A549 (cell line): ENCODE data around the gene TPO. TPM values are rescaled to one million over a fixed set of nuclear protein-coding genes. Genes with fewer than 3 reads are reported as not detected.

ENCODE experiments used
- ATAC-seq, 2 experiments: fragments of 200-7000 bp in 1 of 2; fragments of >200 bp in 1 of 2; cut with Nextera tagmentation in 1 of 2; cut with Tn5 transposase in 1 of 2; 3 replicates each; pipeline versions ENCODE4 v1.8.0 to v1.9.1; 2018 to 2020; ENCODE audit warnings: mild to moderate bottlenecking in 1 of 2, moderate library complexity in 1 of 2
- CTCF ChIA-PET: fragments of 300-600 bp; sonication (Branson Sonifier 250); formaldehyde crosslinking; extraction: SDS; loops from one replicate; lab custom pipeline; 2021; ENCODE audit warnings: antibody characterized with exemption, inconsistent platforms; lab: Yijun Ruan, JAX
- POLR2A ChIA-PET: fragments of 350-600 bp; formaldehyde crosslinking; extraction: SDS; loops from one replicate; lab custom pipeline; 2021; ENCODE audit warnings: antibody characterized with exemption, inconsistent platforms; lab: Yijun Ruan, JAX
- DNase-seq, 2 experiments: peaks; one replicate each; pipeline versions ENCODE4 v3.0.0 to v3.0.0-alpha.2; 2011 to 2016; ENCODE audit warnings: low read depth in 1 of 2, low spot score in 1 of 2
- FAIRE-seq: peaks from 2 replicates; lab custom pipeline; 2011; peaks lifted over from hg19 to GRCh38; lab: Jason Lieb, UNC
- H3K27ac ChIP-seq, 2 experiments: fragments of >200 bp; sonication (Bioruptor Twin); formaldehyde crosslinking; 3 replicates each; pipeline ENCODE4 v1.5.1; 2016 to 2017
- H3K4me1 ChIP-seq: fragments of >200 bp; sonication (Bioruptor Twin); formaldehyde crosslinking; 3 replicates; pipeline ENCODE4 v1.6.1; 2016
- H3K4me2 ChIP-seq: fragments of >200 bp; sonication (Bioruptor Twin); formaldehyde crosslinking; 3 replicates; pipeline ENCODE4 v1.6.1; 2016
- H3K4me3 ChIP-seq: fragments of >200 bp; sonication (Bioruptor Twin); formaldehyde crosslinking; 3 replicates; pipeline ENCODE4 v1.5.1; 2016
- H3K9me3 ChIP-seq: fragments of >200 bp; sonication (Bioruptor Twin); formaldehyde crosslinking; 3 replicates; pipeline ENCODE4 v1.6.1; 2016
- CBX8 ChIP-seq: fragments of 200-600 bp; sonication (generic); IDR thresholded peaks from 2 replicates; pipeline ENCODE4 v1.6.1; 2016
- CHD2 ChIP-seq: fragments of 150-350 bp; IDR thresholded peaks from 2 replicates; pipeline ENCODE4 v1.6.1; 2014; ENCODE audit warnings: low read length; ENCODE audit not compliant: partially characterized antibody
- CHD4 ChIP-seq: fragments of 200-600 bp; sonication (generic); IDR thresholded peaks from 2 replicates; pipeline ENCODE4 v1.6.1; 2016; ENCODE audit warnings: antibody characterized with exemption, mild to moderate bottlenecking, borderline replicate concordance
- CTCF ChIP-seq: fragments of >200 bp; sonication (Bioruptor Twin); formaldehyde crosslinking; IDR thresholded peaks from 3 replicates; pipeline ENCODE4 v1.5.1; 2016
- FOSB ChIP-seq: fragments of 250-450 bp; sonication (Bioruptor Pico); IDR thresholded peaks from 2 replicates; pipeline ENCODE4 v1.5.0; 2020; ENCODE audit warnings: mild to moderate bottlenecking, moderate library complexity
- GATA3 ChIP-seq: IDR thresholded peaks from 2 replicates; pipeline ENCODE4 v1.6.1; 2012; ENCODE audit warnings: borderline replicate concordance
- HES2 ChIP-seq: fragments of >200 bp; sonication (Bioruptor Twin); formaldehyde crosslinking; IDR thresholded peaks from 2 replicates; pipeline ENCODE4 v1.6.1; 2016
- JUN ChIP-seq, 2 experiments: fragments of >200 bp; sonication (Bioruptor Twin); formaldehyde crosslinking; IDR thresholded peaks; 2 replicates in 1 of 2; 3 replicates in 1 of 2; pipeline ENCODE4 v1.6.1; 2016 to 2017
- KDM5A ChIP-seq: fragments of 200-600 bp; sonication (generic); IDR thresholded peaks from 2 replicates; pipeline ENCODE4 v1.6.1; 2016; ENCODE audit warnings: antibody characterized with exemption, mild to moderate bottlenecking
- MAX ChIP-seq: IDR thresholded peaks from 2 replicates; pipeline ENCODE4 v1.6.1; 2012
- MAZ ChIP-seq: fragments of 150-350 bp; IDR thresholded peaks from 2 replicates; pipeline ENCODE4 v1.6.1; 2014; ENCODE audit warnings: antibody characterized with exemption, low read depth, low read length, borderline replicate concordance
- NFE2L2 ChIP-seq: fragments of 150-350 bp; conservative IDR thresholded peaks from 2 replicates; pipeline ENCODE4 v1.6.1; 2014; ENCODE audit warnings: low read length
- RFX5 ChIP-seq: fragments of 450-650 bp; IDR thresholded peaks from 2 replicates; pipeline ENCODE4 v1.7.1; 2014; ENCODE audit warnings: antibody characterized with exemption, mild to moderate bottlenecking, moderate library complexity
- RNF2 ChIP-seq: fragments of 200-600 bp; sonication (generic); IDR thresholded peaks from 2 replicates; pipeline ENCODE4 v1.6.1; 2016; ENCODE audit warnings: low read depth, mild to moderate bottlenecking, antibody characterized with exemption, moderate library complexity, borderline replicate concordance
- SMC3 ChIP-seq: fragments of >200 bp; sonication (Bioruptor Twin); formaldehyde crosslinking; IDR thresholded peaks from 3 replicates; pipeline ENCODE4 v1.6.1; 2018; ENCODE audit warnings: inconsistent platforms
- SREBF2 ChIP-seq: fragments of 450-650 bp; IDR thresholded peaks from 2 replicates; pipeline ENCODE4 v1.6.1; 2014; ENCODE audit warnings: mild to moderate bottlenecking, moderate library complexity
- TP53 ChIP-seq: fragments of 250-450 bp; sonication (Bioruptor Pico); IDR thresholded peaks from 2 replicates; pipeline ENCODE4 v1.5.0; 2021; ENCODE audit warnings: mild to moderate bottlenecking, moderate library complexity
- WGBS: methylation state at CpG from one replicate; pipeline ENCODE4 v1.1.6; 2017; ENCODE audit errors: missing lambda C conversion rate; 5-methylcytosine and 5-hydroxymethylcytosine counted together
- polyA plus RNA-seq, 4 experiments: library from polyadenylated mRNA; depleted of rRNA in 3 of 4; stranded (reverse); fragments of >200 nt; fragmentation: RNase III in 1 of 4; extraction: RNeasy Plus Mini Kit Qiagen cat#74134 plus additional on column Dnase treatment in 1 of 4; gene quantifications; 2 replicates in 3 of 4; 3 replicates in 1 of 4; pipeline ENCODE4 v1.2.3, GENCODE V29; 2011 to 2017
- TF ChIP-seq, protein P1 (sequence below): IDR thresholded peaks from 2 replicates; pipeline ENCODE4 v1.6.1; 2012
- TF ChIP-seq, protein P2 (sequence below): fragments of 200-600 bp; sonication (generic); IDR thresholded peaks from 2 replicates; pipeline ENCODE4 v1.6.1; 2016; ENCODE audit warnings: antibody characterized with exemption, mild to moderate bottlenecking, moderate library complexity
- TF ChIP-seq, protein P3 (sequence below): fragments of 450-650 bp; IDR thresholded peaks from 2 replicates; pipeline ENCODE4 v1.6.1; 2014; ENCODE audit warnings: antibody characterized with exemption

The TPO gene
- polyA plus RNA-seq, 2 of the 4 experiments (the other 2 are of a cell fraction), result 0.05 TPM; not detected in 1

GRCh38 chr2:1492711-1493430 lies 79.6 kb downstream of the TPO start:
- WGBS, result 22% methylated on average over 14 of the region's 15 CpGs
- TF ChIP-seq FOSB, result no peak
- TF ChIP-seq, protein P1, sequence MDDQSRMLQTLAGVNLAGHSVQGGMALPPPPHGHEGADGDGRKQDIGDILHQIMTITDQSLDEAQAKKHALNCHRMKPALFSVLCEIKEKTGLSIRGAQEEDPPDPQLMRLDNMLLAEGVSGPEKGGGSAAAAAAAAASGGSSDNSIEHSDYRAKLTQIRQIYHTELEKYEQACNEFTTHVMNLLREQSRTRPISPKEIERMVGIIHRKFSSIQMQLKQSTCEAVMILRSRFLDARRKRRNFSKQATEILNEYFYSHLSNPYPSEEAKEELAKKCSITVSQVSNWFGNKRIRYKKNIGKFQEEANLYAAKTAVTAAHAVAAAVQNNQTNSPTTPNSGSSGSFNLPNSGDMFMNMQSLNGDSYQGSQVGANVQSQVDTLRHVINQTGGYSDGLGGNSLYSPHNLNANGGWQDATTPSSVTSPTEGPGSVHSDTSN, result no peak
- no peak for TF ChIP-seq CBX8
- TF ChIP-seq TP53 (CRISPR knock-in tag), result no peak
- no peak for TF ChIP-seq HES2
- TF ChIP-seq RFX5, result no peak
- TF ChIP-seq MAX, result no peak
- TF ChIP-seq SMC3, result no peak
- TF ChIP-seq SREBF2, result no peak
- no peak for TF ChIP-seq CTCF
- no peak for TF ChIP-seq KDM5A
- no peak for TF ChIP-seq GATA3
- TF ChIP-seq, protein P2, sequence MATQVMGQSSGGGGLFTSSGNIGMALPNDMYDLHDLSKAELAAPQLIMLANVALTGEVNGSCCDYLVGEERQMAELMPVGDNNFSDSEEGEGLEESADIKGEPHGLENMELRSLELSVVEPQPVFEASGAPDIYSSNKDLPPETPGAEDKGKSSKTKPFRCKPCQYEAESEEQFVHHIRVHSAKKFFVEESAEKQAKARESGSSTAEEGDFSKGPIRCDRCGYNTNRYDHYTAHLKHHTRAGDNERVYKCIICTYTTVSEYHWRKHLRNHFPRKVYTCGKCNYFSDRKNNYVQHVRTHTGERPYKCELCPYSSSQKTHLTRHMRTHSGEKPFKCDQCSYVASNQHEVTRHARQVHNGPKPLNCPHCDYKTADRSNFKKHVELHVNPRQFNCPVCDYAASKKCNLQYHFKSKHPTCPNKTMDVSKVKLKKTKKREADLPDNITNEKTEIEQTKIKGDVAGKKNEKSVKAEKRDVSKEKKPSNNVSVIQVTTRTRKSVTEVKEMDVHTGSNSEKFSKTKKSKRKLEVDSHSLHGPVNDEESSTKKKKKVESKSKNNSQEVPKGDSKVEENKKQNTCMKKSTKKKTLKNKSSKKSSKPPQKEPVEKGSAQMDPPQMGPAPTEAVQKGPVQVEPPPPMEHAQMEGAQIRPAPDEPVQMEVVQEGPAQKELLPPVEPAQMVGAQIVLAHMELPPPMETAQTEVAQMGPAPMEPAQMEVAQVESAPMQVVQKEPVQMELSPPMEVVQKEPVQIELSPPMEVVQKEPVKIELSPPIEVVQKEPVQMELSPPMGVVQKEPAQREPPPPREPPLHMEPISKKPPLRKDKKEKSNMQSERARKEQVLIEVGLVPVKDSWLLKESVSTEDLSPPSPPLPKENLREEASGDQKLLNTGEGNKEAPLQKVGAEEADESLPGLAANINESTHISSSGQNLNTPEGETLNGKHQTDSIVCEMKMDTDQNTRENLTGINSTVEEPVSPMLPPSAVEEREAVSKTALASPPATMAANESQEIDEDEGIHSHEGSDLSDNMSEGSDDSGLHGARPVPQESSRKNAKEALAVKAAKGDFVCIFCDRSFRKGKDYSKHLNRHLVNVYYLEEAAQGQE, result no peak
- TF ChIP-seq NFE2L2, result no peak
- ChIA-PET POLR2A (no interaction called here), CTCF (interaction anchor here (0.6 kb wide), 1 partner anchor 58 kb away, joined by 3 read pairs; no protein-coding TSS in a partner anchor)
- H3K9me3 ChIP-seq, result no peaks in the 10 kb centered on the region; the same call in 2 of the 3 replicates
- no peak overlapping the region for H3K4me2 ChIP-seq
- no peaks in the 10 kb centered on the region for H3K4me1 ChIP-seq
- no peak for FAIRE-seq
- H3K4me3 ChIP-seq, result no peak overlapping the region
- no peak for ATAC-seq
- DNase-seq, result no peak
- H3K27ac ChIP-seq, result no peak overlapping the region

- TF ChIP-seq, protein P3, sequence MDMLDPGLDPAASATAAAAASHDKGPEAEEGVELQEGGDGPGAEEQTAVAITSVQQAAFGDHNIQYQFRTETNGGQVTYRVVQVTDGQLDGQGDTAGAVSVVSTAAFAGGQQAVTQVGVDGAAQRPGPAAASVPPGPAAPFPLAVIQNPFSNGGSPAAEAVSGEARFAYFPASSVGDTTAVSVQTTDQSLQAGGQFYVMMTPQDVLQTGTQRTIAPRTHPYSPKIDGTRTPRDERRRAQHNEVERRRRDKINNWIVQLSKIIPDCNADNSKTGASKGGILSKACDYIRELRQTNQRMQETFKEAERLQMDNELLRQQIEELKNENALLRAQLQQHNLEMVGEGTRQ, result no peak
- TF ChIP-seq SMC3 (no peak), RNF2 (no peak), CHD4 (no peak), CHD2 (no peak), MAZ (no peak), GATA3 (no peak), JUN (IDR thresholded peaks at IDR 0.05) (no peak)
- Histone ChIP-seq H3K4me1 (no peaks in the 10 kb centered on the region), H3K4me2 (no peak overlapping the region), H3K27ac (no peak overlapping the region), H3K9me3 (no peaks in the 10 kb centered on the region), H3K4me3 (no peak overlapping the region)
- ATAC-seq, result no peak; a peak in 1 of 6 replicates
- WGBS, result 44% methylated on average over 15 of the region's 24 CpGs
- no peak for FAIRE-seq
- ChIA-PET CTCF (interaction anchor here (0.6 kb wide), 1 partner anchor 58 kb away, joined by 3 read pairs; no protein-coding TSS in a partner anchor), POLR2A (no interaction called here)
- no peak for DNase-seq
These were observed 80.3 kb downstream of the TPO start for GRCh38 chr2:1493431-1494126.
